Measurements from ENCODE around the gene ASPSCR1. TPM values are rescaled to one million over a fixed set of nuclear protein-coding genes. Genes with fewer than 3 reads are reported as not detected.

ASPSCR1 gene
- total and polyA plus RNA-seq, 4 experiments from 2014 or later, result 25.1 to 40.6 (median 38.6) TPM

- H3K4me3 Mint-ChIP-seq, result peak overlapping the region in 4 of 8 donors; percentile 29 to 65 (median 54)
- POLR2A ChIA-PET (ENCODE audit: partially characterized antibody), result interaction anchor here (2.6 kb wide), 1 partner anchor 60 kb away, joined by 57 read pairs; the partner anchor contains the start of genes CENPX and LRRC45
- H3K27ac Mint-ChIP-seq, result peak overlapping the region in 1 of 7 donors; percentile 35
- H3K9me3 ChIP-seq (ENCODE audit: control insufficient read depth in 1 of 2, low read length in 2 of 2), result no peaks in the 10 kb centered on the region
- peaks cover 8% of the 10 kb centered on the region for H3K4me1 ChIP-seq (ENCODE audit: insufficient read depth, low read length)
- peaks cover 0 to 3% (median 0%) of the 10 kb centered on the region in 4 donors for H3K4me1 Mint-ChIP-seq
- CTCF ChIA-PET (ENCODE audit: partially characterized antibody), result interaction anchor here (1.3 to 2.6 kb wide), 2 partner anchors 58 to 59 kb away, joined by 9 to 81 read pairs; partner anchors contain the start of genes CENPX and LRRC45
- H3K27ac ChIP-seq (ENCODE audit: low read depth, low read length), result no peak overlapping the region
- DNase-seq, result peak in 1 of 5 donors; percentile 28
- H3K4me3 ChIP-seq (ENCODE audit: low read length in 2 of 2), result no peak overlapping the region
- intact Hi-C loops (cut with micrococcal nuclease), result loop anchor here (5.0 kb wide), 2 partner anchors 75 to 190 kb away; partner anchors contain the start of gene DCXR
- H3K36me3 Mint-ChIP-seq, result no peaks in the 10 kb centered on the region
- peaks cover 30% of the 10 kb centered on the region for H3K27me3 ChIP-seq (ENCODE audit: insufficient read depth, low read length)
- H3K9me3 Mint-ChIP-seq, result peaks cover 0 to 2% (median 0%) of the 10 kb centered on the region in 8 donors
- H3K27me3 Mint-ChIP-seq, result peaks cover 2 to 12% of the 10 kb centered on the region in 2 donors
- no peaks in the 10 kb centered on the region for H3K36me3 ChIP-seq (ENCODE audit: insufficient read depth, low read length)
These were observed 15.6 kb upstream of the ASPSCR1 start for GRCh38 chr17:81961521-81962498.

GRCh38 chr17:81962499-81963441, 14.7 kb upstream of the ASPSCR1 start:
- Mint-ChIP-seq H3K27me3 (peaks cover 2 to 12% of the 10 kb centered on the region in 2 donors), H3K27ac (peak overlapping the region in 2 of 7 donors; percentile 16 to 35), H3K9me3 (peaks cover 0 to 2% (median 0%) of the 10 kb centered on the region in 8 donors), H3K4me3 (peak overlapping the region in 4 of 8 donors; percentile 29 to 65 (median 54)), H3K36me3 (no peaks in the 10 kb centered on the region), H3K4me1 (peaks cover 0 to 5% (median 2%) of the 10 kb centered on the region in 4 donors)
- peaks cover 17% of the 10 kb centered on the region for H3K4me1 ChIP-seq (ENCODE audit: insufficient read depth, low read length)
- H3K36me3 ChIP-seq (ENCODE audit: insufficient read depth, low read length), result no peaks in the 10 kb centered on the region
- no peak overlapping the region for H3K27ac ChIP-seq (ENCODE audit: low read depth, low read length)
- H3K4me3 ChIP-seq (ENCODE audit: low read length in 2 of 2), result no peak overlapping the region
- no peaks in the 10 kb centered on the region for H3K9me3 ChIP-seq (ENCODE audit: control insufficient read depth in 1 of 2, low read length in 2 of 2)
- intact Hi-C loops (cut with micrococcal nuclease), result loop anchor here (5.0 kb wide), 2 partner anchors 75 to 190 kb away; partner anchors contain the start of gene DCXR
- POLR2A ChIA-PET (ENCODE audit: partially characterized antibody), result no interaction called here
- DNase-seq, result peak in 1 of 5 donors; percentile 31
- peaks cover 27% of the 10 kb centered on the region for H3K27me3 ChIP-seq (ENCODE audit: insufficient read depth, low read length)
- CTCF ChIA-PET (ENCODE audit: partially characterized antibody), result interaction anchor here (0.7 to 1.3 kb wide), 3 partner anchors 57 to 74 kb away, joined by 3 to 9 read pairs (median 3); partner anchors contain the start of gene DCXR

GRCh38 chr17:81964081-81964849, 13.2 kb upstream of the ASPSCR1 start:
- no peak overlapping the region for H3K4me3 ChIP-seq (ENCODE audit: low read length in 2 of 2)

GRCh38 chr17:81966343-81967243, 10.8 kb upstream of the ASPSCR1 start:
- ChIA-PET POLR2A (ENCODE audit: partially characterized antibody) (interaction anchor here (0.7 to 4.3 kb wide), 8 partner anchors 11 to 96 kb away, joined by 3 to 54 read pairs (median 6); partner anchors contain the start of genes ARHGDIA, ASPSCR1, CENPX and DCXR), CTCF (ENCODE audit: partially characterized antibody) (interaction anchor here (0.9 to 3.1 kb wide), 5 partner anchors 7 to 330 kb away, joined by 3 to 13 read pairs (median 7); partner anchors contain the start of genes CENPX, DCXR and LRRC45)
- H3K27me3 Mint-ChIP-seq, result peaks cover 1 to 3% of the 10 kb centered on the region in 2 donors
- peaks cover 3 to 20% (median 7%) of the 10 kb centered on the region in 4 donors for H3K4me1 Mint-ChIP-seq
- H3K36me3 Mint-ChIP-seq, result no peaks in the 10 kb centered on the region
- Histone ChIP-seq H3K27me3 (ENCODE audit: insufficient read depth, low read length) (peaks cover 9% of the 10 kb centered on the region), H3K4me1 (ENCODE audit: insufficient read depth, low read length) (peaks cover 22% of the 10 kb centered on the region), H3K27ac (ENCODE audit: low read depth, low read length) (no peak overlapping the region), H3K4me3 (ENCODE audit: low read length in 2 of 2) (no peak overlapping the region), H3K9me3 (ENCODE audit: control insufficient read depth in 1 of 2, low read length in 2 of 2) (no peaks in the 10 kb centered on the region), H3K36me3 (ENCODE audit: insufficient read depth, low read length) (no peaks in the 10 kb centered on the region)
- peak overlapping the region in 1 of 7 donors; percentile 35 for H3K27ac Mint-ChIP-seq
- peak overlapping the region in 2 of 8 donors; percentile 25 to 30 for H3K4me3 Mint-ChIP-seq
- intact Hi-C loops (cut with micrococcal nuclease), result no loop called here
- H3K9me3 Mint-ChIP-seq, result peaks cover 0 to 2% (median 0%) of the 10 kb centered on the region in 8 donors
- DNase-seq, result no peak

More at GRCh38 chr17:81964081-81964849, 13.2 kb upstream of the ASPSCR1 start:
- no peaks in the 10 kb centered on the region for H3K36me3 Mint-ChIP-seq
- Histone ChIP-seq H3K36me3 (ENCODE audit: insufficient read depth, low read length) (no peaks in the 10 kb centered on the region), H3K27me3 (ENCODE audit: insufficient read depth, low read length) (peaks cover 13% of the 10 kb centered on the region), H3K27ac (ENCODE audit: low read depth, low read length) (no peak overlapping the region), H3K9me3 (ENCODE audit: control insufficient read depth in 1 of 2, low read length in 2 of 2) (no peaks in the 10 kb centered on the region), H3K4me1 (ENCODE audit: insufficient read depth, low read length) (peaks cover 29% of the 10 kb centered on the region)
- intact Hi-C loops (cut with micrococcal nuclease), result loop anchor here (5.0 kb wide), 2 partner anchors 73 to 188 kb away; partner anchors contain the start of gene DCXR
- H3K9me3 Mint-ChIP-seq, result peaks cover 0 to 2% (median 0%) of the 10 kb centered on the region in 8 donors
- H3K4me1 Mint-ChIP-seq, result peaks cover 3 to 14% (median 7%) of the 10 kb centered on the region in 4 donors
- peak overlapping the region in 1 of 8 donors; percentile 24 for H3K4me3 Mint-ChIP-seq
- peaks cover 1 to 3% of the 10 kb centered on the region in 2 donors for H3K27me3 Mint-ChIP-seq
- CTCF ChIA-PET (ENCODE audit: partially characterized antibody), result no interaction called here
- peak in 1 of 5 donors; percentile 10 for DNase-seq
- POLR2A ChIA-PET (ENCODE audit: partially characterized antibody), result interaction anchor here (4.3 kb wide), 1 partner anchor 13 kb away, joined by 54 read pairs; the partner anchor contains the start of gene ASPSCR1
- H3K27ac Mint-ChIP-seq, result peak overlapping the region in 2 of 7 donors; percentile 2 to 48

GRCh38 chr17:81967244-81967532, 10.2 kb upstream of the ASPSCR1 start:
- intact Hi-C loops (cut with micrococcal nuclease), result no loop called here
- Histone ChIP-seq H3K27me3 (ENCODE audit: insufficient read depth, low read length) (peaks cover 7% of the 10 kb centered on the region), H3K4me3 (ENCODE audit: low read length in 2 of 2) (peak overlapping the region in 1 of 2 donors; percentile 46), H3K27ac (ENCODE audit: low read depth, low read length) (peak overlapping the region; percentile 39), H3K9me3 (ENCODE audit: control insufficient read depth in 1 of 2, low read length in 2 of 2) (no peaks in the 10 kb centered on the region), H3K36me3 (ENCODE audit: insufficient read depth, low read length) (no peaks in the 10 kb centered on the region), H3K4me1 (ENCODE audit: insufficient read depth, low read length) (peaks cover 22% of the 10 kb centered on the region)
- POLR2A ChIA-PET (ENCODE audit: partially characterized antibody), result interaction anchor here (0.7 to 4.3 kb wide), 12 partner anchors 8 to 331 kb away, joined by 3 to 54 read pairs (median 6); partner anchors contain the start of genes ARHGDIA, ASPSCR1, CENPX and DCXR
- no peak for DNase-seq
- H3K4me3 Mint-ChIP-seq, result peak overlapping the region in 1 of 8 donors; percentile 30
- CTCF ChIA-PET (ENCODE audit: partially characterized antibody), result interaction anchor here (0.9 to 3.1 kb wide), 5 partner anchors 8 to 188 kb away, joined by 3 to 13 read pairs (median 7); partner anchors contain the start of genes CENPX, DCXR and LRRC45
- H3K9me3 Mint-ChIP-seq, result peaks cover 0 to 2% (median 0%) of the 10 kb centered on the region in 8 donors
- peak overlapping the region in 2 of 7 donors; percentile 61 to 77 for H3K27ac Mint-ChIP-seq
- no peaks in the 10 kb centered on the region for H3K36me3 Mint-ChIP-seq
- peaks cover 1 to 3% of the 10 kb centered on the region in 2 donors for H3K27me3 Mint-ChIP-seq
- H3K4me1 Mint-ChIP-seq, result peaks cover 3 to 20% (median 7%) of the 10 kb centered on the region in 4 donors
